ENCODE measurements around the gene CRELD1. TPM values are rescaled to one million over a fixed set of nuclear protein-coding genes. Genes with fewer than 3 reads are reported as not detected.
"Not testable (repeated sequence)": the region's sequence is repeated elsewhere in the genome, so short reads cannot be mapped to it uniquely, and the experiment has no call there.

CRELD1 gene
- total RNA-seq, 1 experiment from 2014 or later, result 12.7 TPM

DNA sequence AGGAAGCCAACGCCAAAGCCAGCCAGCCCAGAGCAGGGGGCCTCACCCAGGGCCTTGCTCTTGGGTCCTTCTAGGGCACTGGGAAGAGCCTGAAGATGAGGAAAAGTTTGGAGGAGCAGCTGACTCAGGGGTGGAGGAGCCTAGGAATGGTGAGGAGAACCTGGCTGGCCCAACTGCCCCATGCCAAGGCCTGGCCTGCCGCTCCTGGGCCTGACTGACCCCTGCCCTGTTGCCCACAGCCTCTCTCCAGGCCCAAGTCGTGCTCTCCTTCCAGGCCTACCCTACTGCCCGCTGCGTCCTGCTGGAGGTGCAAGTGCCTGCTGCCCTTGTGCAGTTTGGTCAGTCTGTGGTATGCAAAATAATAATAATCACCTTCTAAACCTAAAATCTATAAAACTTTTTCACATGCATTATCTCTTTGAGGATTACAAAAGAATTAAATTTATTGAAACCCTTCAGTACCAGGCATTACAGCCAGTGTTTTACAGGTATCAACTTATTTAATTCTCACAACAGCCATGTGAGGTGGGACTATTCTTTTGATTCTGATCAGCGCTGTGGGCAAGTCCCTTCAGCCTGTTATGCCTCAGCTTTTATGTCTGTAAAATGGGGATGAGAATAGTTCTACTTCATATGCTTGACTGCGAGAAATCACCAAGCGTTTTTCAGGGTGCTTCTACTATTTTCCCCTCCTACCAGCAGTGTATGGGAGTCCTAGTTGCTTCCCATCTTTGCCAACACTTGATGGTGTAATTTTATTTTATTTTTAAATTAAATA, 15.2 kb upstream of the CRELD1 start:
- in situ Hi-C loops (cut with HindIII; ENCODE audit: low pct_unique_long_range_greater_than_20kb, low sequenced_read_pairs), result no loop called here
- no peak for DNase-seq (ENCODE audit: low read depth)

DNA sequence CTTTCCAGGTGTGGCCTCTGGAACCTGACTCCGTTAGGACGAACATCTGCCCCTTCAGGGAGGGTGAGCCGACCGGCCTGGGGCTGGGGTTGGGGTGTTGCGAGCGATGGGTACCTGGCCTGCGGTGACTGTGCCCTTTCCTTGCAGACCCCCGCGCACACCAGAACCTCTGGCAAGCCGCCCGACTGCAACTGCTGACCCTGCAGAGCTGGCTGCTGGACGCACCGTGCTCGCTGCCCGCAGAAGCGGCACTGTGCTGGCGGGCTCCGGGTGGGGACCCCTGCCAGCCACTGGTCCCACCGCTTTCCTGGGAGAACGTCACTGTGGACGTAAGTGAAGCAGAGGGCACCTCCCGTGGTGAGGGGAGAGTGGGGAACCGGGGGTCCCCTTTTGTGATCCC, 5.5 kb upstream of the CRELD1 start:
- no peak for DNase-seq (ENCODE audit: low read depth)
- in situ Hi-C loops (cut with HindIII; ENCODE audit: low pct_unique_long_range_greater_than_20kb, low sequenced_read_pairs), result no loop called here

GRCh38 chr3:9930804-9931418, 2.7 kb upstream of the CRELD1 start:
- DNase-seq (ENCODE audit: low read depth), result no peak
- in situ Hi-C loops (cut with HindIII; ENCODE audit: low pct_unique_long_range_greater_than_20kb, low sequenced_read_pairs), result no loop called here

DNA sequence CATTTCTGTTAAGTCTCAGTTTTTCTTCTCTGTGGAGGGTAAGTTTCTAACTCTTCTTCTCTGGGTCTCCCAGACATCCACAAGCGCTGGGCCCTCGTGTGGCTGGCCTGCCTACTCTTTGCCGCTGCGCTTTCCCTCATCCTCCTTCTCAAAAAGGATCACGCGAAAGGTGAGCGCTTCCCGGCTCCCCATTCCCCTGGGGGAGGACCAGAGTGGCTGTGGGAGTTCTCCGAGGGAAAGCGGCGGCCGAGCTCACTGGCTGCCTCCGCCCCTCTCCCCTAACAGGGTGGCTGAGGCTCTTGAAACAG, 1.1 kb upstream of the CRELD1 start:
- in situ Hi-C loops (cut with HindIII; ENCODE audit: low pct_unique_long_range_greater_than_20kb, low sequenced_read_pairs), result no loop called here

GRCh38 chr3:9932843-9933560, 632 bp upstream of the CRELD1 start:
- in situ Hi-C loops (cut with HindIII; ENCODE audit: low pct_unique_long_range_greater_than_20kb, low sequenced_read_pairs), result no loop called here
- DNase-seq (ENCODE audit: low read depth), result peak; percentile 69

More for the DNA sequence above, 1.1 kb upstream of the CRELD1 start:
- no peak for DNase-seq (ENCODE audit: low read depth)

GRCh38 chr3:9934235-9934621, 594 bp downstream of the CRELD1 start:
- no peak for DNase-seq (ENCODE audit: low read depth)
- in situ Hi-C loops (cut with HindIII; ENCODE audit: low pct_unique_long_range_greater_than_20kb, low sequenced_read_pairs), result no loop called here

DNA sequence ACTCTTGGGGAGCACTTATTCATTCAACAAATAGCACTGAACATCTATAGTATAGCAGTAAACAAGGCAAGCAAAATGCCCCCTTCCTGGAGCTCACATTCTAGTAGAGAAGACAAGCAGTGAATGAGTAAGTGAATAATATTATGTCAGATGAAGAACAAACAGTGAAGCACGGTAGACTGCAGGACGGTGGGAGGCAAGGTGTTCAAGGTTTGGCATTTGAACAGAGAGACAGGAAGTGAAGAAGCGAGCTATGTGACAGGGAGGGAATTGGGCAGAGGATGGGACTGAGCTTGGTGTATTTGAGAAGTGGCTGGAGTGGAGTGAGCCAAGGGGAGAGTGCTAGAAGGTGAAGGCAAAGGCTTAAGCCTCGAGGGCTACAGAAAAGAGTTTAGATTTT, 1.4 kb downstream of the CRELD1 start:
- no peak for DNase-seq (ENCODE audit: low read depth)
- in situ Hi-C loops (cut with HindIII; ENCODE audit: low pct_unique_long_range_greater_than_20kb, low sequenced_read_pairs), result no loop called here

GRCh38 chr3:9935966-9936510, 2.4 kb downstream of the CRELD1 start:
- DNase-seq (ENCODE audit: low read depth), result no peak

DNA sequence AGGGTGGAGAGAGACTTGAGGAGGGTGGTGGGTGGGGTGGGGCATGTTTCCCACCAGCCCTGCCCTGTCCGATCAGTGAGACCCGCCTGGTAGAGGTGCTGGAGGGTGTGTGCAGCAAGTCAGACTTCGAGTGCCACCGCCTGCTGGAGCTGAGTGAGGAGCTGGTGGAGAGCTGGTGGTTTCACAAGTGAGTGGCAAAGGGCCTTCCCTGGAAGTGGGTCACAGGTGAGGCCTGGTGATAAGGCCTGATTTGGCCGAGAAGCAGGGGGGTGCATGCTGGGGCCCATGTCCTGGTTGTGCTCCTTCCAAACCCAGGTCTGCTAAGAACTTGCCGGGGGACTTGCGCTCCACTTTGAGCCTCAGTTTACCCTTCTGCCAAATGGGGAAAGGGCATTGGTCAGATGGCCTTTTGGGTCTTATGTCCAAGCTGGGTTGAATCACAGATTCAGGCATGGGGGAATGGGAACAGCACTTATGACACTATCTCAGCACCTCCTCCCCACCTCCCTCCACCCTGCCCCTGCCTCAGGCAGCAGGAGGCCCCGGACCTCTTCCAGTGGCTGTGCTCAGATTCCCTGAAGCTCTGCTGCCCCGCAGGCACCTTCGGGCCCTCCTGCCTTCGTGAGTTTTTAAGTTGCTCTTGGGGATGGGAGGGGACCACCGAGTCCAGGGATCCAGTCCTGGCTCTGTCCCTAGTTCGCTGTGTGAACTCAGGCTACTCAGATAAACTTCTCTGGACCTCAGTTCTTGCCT, 4.0 kb downstream of the CRELD1 start:
- DNase-seq (ENCODE audit: low read depth), result no peak
- in situ Hi-C loops (cut with HindIII; ENCODE audit: low pct_unique_long_range_greater_than_20kb, low sequenced_read_pairs), result no loop called here

More at GRCh38 chr3:9935966-9936510, 2.4 kb downstream of the CRELD1 start:
- in situ Hi-C loops (cut with HindIII; ENCODE audit: low pct_unique_long_range_greater_than_20kb, low sequenced_read_pairs), result no loop called here

DNA sequence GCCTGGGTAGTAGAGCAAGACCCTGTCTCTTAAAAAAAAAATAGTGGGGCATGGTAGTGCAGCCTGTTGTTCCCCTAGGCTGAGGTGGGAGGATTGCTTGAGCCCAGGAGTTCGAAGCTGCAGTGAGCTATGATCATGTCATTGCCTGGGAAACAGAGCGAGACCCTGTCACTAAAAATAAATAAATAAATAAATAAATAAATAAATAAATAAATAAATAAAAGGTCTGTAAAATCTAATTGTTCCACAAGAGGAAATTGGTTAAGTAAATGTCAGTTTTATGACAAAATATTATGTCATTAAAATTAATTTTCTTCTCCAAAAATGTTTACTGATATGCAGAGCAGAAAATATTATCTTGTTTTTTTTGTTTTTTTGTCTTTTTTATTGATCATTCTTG, 5.3 kb downstream of the CRELD1 start:
- DNase-seq (ENCODE audit: low read depth), result no peak

GRCh38 chr3:9939906-9940305, 6.3 kb downstream of the CRELD1 start:
- in situ Hi-C loops (cut with HindIII; ENCODE audit: low pct_unique_long_range_greater_than_20kb, low sequenced_read_pairs); DNase-seq (ENCODE audit: low read depth): not testable (repeated sequence)

More for the DNA sequence above, 5.3 kb downstream of the CRELD1 start:
- in situ Hi-C loops (cut with HindIII; ENCODE audit: low pct_unique_long_range_greater_than_20kb, low sequenced_read_pairs), result no loop called here

DNA sequence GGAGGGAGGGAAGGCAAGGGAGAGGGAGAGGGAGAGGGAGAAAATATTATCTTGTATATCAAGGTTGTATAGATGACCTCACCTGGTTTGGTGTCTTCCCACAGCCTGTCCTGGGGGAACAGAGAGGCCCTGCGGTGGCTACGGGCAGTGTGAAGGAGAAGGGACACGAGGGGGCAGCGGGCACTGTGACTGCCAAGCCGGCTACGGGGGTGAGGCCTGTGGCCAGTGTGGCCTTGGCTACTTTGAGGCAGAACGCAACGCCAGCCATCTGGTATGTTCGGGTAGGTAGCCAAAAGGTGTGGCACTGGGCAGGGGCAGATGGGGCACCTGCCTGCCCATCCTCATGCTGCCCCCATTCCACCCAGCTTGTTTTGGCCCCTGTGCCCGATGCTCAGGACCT, 7.1 kb downstream of the CRELD1 start:
- in situ Hi-C loops (cut with HindIII; ENCODE audit: low pct_unique_long_range_greater_than_20kb, low sequenced_read_pairs), result no loop called here
- no peak for DNase-seq (ENCODE audit: low read depth)

DNA sequence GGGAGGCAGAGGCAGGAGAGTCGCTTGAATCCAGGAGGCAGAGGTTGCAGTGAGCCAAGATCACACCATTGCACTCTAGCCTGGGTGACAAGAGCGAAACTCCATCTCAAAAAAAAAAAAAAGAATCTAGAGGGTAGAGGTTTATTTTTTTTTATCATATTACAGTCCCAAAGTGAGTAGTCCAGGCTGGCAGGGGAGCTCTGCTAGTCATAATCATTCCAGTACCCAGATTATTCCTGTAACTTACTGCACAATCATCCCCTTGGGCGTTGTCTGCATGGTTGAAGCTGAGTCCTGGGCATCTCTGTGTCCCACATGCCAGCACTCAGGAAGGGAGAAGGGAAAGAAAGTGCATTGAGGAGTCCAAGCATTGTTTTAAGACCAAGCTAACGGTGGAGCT, 8.5 kb downstream of the CRELD1 start:
- in situ Hi-C loops (cut with HindIII; ENCODE audit: low pct_unique_long_range_greater_than_20kb, low sequenced_read_pairs), result no loop called here

GRCh38 chr3:9942934-9943690, 9.5 kb downstream of the CRELD1 start:
- in situ Hi-C loops (cut with HindIII; ENCODE audit: low pct_unique_long_range_greater_than_20kb, low sequenced_read_pairs), result no loop called here
- no peak for DNase-seq (ENCODE audit: low read depth)

More for the DNA sequence above, 8.5 kb downstream of the CRELD1 start:
- DNase-seq (ENCODE audit: low read depth), result no peak

- DNase-seq (ENCODE audit: low read depth), result no peak
- in situ Hi-C loops (cut with HindIII; ENCODE audit: low pct_unique_long_range_greater_than_20kb, low sequenced_read_pairs), result no loop called here
Measured at GRCh38 chr3:9944271-9944670, 10.6 kb downstream of the CRELD1 start.

- in situ Hi-C loops (cut with HindIII; ENCODE audit: low pct_unique_long_range_greater_than_20kb, low sequenced_read_pairs), result no loop called here
- no peak for DNase-seq (ENCODE audit: low read depth)
Measured at GRCh38 chr3:9945358-9945757, 11.7 kb downstream of the CRELD1 start.

GRCh38 chr3:9946112-9947024, 12.7 kb downstream of the CRELD1 start:
- in situ Hi-C loops (cut with HindIII; ENCODE audit: low pct_unique_long_range_greater_than_20kb, low sequenced_read_pairs), result no loop called here
- DNase-seq (ENCODE audit: low read depth), result peak; percentile 77
